Body of pancreas (tissue), 4 donors: ENCODE results near the gene CTTN. TPM values are rescaled to one million over a fixed set of nuclear protein-coding genes. Genes with fewer than 3 reads are reported as not detected.

Source experiments
- ATAC-seq: fragments of 150-250 bp; one replicate; pipeline ENCODE4 v1.9.1; 2016
- DNase-seq, 4 donors: peaks; one replicate each; pipeline ENCODE4 v3.0.0-alpha.2; 2019
- H3K27ac ChIP-seq, 4 donors: fragments of 200-600 bp; sonication (generic); 1 replicate in 3 of 4; 2 replicates in 1 of 4; pipeline versions ENCODE4 v1.5.1 to v1.6.1; 2016 to 2019; ENCODE audit warnings: mild to moderate bottlenecking in 1 of 4, mixed read lengths in 1 of 4, moderate library complexity in 1 of 4
- H3K27me3 ChIP-seq, 2 donors: fragments of 200-600 bp; sonication (generic); one replicate each; pipeline ENCODE4 v1.6.0; 2016; ENCODE audit warnings: mild to moderate bottlenecking in 1 of 2
- H3K36me3 ChIP-seq, 2 donors: fragments of 200-600 bp; sonication (generic); replicated peaks in 1 of 2; 2 replicates each; pipeline ENCODE4 v1.5.1; 2016; ENCODE audit warnings: low read depth in 2 of 2; ENCODE audit not compliant: insufficient read depth in 1 of 2
- H3K4me1 ChIP-seq: fragments of 200-600 bp; sonication (generic); one replicate; pipeline ENCODE4 v1.6.0; 2016
- H3K4me3 ChIP-seq, 2 donors: fragments of 200-600 bp; sonication (generic); 1 replicate in 1 of 2; 2 replicates in 1 of 2; pipeline ENCODE4 v1.5.1; 2016 to 2019
- H3K9me3 ChIP-seq, 3 donors: fragments of 200-600 bp; sonication (generic); 1 replicate in 2 of 3; 2 replicates in 1 of 3; pipeline ENCODE4 v1.5.1; 2016
- CTCF ChIP-seq, 7 experiments: fragments of 450-650 bp in 4 of 7; fragments of 200-600 bp in 3 of 7; sonication (generic) in 3 of 7; IDR thresholded peaks; one replicate each; pipeline ENCODE4 v1.5.1; 2016 to 2019; ENCODE audit warnings: antibody characterized with exemption in 7 of 7
- POLR2A ChIP-seq, 3 donors: fragments of 450-650 bp; IDR thresholded peaks; one replicate each; pipeline ENCODE4 v1.6.1; 2016; ENCODE audit warnings: antibody characterized with exemption in 3 of 3, mild to moderate bottlenecking in 2 of 3
- WGBS, 2 donors: methylation state at CpG; one replicate each; pipeline ENCODE4 v1.1.5; 2017; 5-methylcytosine and 5-hydroxymethylcytosine counted together
- intact Hi-C: fragments of 100-400 bp; cut with DNase I; formaldehyde crosslinking; loops from one replicate; pipeline ENCODE4 v1.15.1; 2023
- total RNA-seq, 2 donors: library from RNA; depleted of rRNA; stranded (reverse); fragments of >200 nt; gene quantifications; one replicate each; pipeline ENCODE4 v1.1.0, GENCODE V29; 2016

CTTN gene
- total RNA-seq, 2 donors from 2014 or later = 126 to 197 TPM

GRCh38 chr11:70381872-70382861, 16.2 kb upstream of the CTTN start:
- intact Hi-C loops = no loop called here
- 81 to 82% methylated on average over 9 to 14 of the region's 15 CpGs for WGBS, 2 donors
- Histone ChIP-seq H3K27ac (no peak overlapping the region), H3K36me3 (peaks cover 10 to 13% of the 10 kb centered on the region in 2 donors), H3K9me3 (no peaks in the 10 kb centered on the region), H3K27me3 (no peaks in the 10 kb centered on the region), H3K4me3 (no peak overlapping the region), H3K4me1 (no peaks in the 10 kb centered on the region)
- ATAC-seq (no peak), DNase-seq (no peak)
- no peak for TF ChIP-seq POLR2A (IDR thresholded peaks at IDR 0.05)
- TF ChIP-seq CTCF (IDR thresholded peaks at IDR 0.05) = no peak

DNA sequence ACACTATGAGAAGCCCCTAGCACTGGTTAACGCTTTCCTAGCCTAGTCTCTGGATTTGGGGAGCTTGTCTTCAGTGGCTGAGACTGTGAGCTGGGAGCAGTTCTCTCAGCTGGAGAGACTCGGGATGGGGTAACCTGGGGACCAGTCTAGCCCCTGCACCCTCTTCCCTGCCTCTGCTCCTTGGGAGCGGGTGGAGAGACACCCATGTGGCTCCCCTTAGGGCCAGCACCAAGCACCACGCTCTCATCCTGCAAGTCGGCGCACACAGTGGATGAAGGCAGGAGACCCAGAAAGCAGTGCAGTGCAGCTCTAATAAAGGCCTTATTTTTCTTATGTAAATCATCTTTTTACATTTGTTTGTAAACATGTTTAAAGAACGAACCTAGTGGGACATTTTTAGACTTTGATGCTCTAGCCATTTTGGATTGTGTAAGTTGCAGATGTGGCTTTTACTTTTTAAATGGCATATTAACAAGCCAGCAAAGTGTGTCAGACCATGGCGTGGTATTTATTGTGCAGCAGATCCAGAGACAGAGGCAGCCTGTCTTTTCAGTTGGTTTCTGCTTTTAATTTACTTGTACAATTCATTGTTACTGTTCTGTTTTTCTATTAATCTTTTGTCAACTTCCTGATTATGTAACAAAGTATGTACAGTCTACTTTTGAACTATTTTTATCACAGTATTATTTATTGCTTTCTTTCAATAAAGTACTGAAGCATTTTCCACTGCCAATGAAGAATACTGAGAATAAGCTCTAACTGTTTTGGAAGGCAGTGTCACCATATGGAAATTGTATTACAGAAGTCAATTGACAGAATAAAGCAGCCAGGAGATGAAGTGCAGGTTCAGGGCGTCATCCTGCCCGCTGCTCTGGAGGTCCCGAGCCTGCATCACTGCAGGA, 14.4 kb upstream of the CTTN start:
- no peak for TF ChIP-seq CTCF (IDR thresholded peaks at IDR 0.05)
- TF ChIP-seq POLR2A (IDR thresholded peaks at IDR 0.05) = no peak
- ATAC-seq (no peak), DNase-seq (no peak)
- Histone ChIP-seq H3K36me3 (peaks cover 4% of the 10 kb centered on the region in 2 donors), H3K9me3 (no peaks in the 10 kb centered on the region), H3K4me3 (no peak overlapping the region), H3K27ac (no peak overlapping the region), H3K4me1 (no peaks in the 10 kb centered on the region), H3K27me3 (no peaks in the 10 kb centered on the region)
- WGBS, 2 donors = 82 to 90% methylated on average over 11 of the region's 11 CpGs
- intact Hi-C loops = no loop called here

DNA sequence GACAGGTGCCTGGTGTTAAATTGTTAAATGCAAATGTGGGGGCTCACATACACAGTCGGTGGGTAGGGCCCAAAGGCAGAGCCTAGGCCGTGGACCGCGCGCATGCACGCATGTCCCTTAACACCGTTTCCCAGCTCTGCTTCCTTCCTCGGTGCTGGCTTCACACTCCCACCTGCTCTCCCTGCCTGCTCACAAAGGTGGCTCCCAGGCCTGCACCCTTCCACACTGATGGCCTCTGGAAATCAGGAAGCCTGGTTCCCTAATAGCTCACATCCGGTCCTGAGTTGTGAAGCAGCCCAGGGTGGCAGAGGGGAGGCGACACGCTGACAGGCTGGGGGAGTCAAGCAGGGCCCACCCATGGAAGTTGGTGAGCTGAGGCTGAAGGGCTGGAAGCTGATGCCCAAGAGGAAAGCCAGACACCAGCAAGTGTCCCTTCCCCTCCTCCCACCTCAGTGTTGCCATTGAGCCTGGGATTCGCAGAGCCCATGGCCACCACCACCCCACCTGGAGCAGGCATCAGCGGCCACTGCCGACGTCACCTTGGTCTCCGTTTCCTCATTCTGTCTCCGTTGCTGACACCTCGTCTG, 13.7 kb upstream of the CTTN start:
- Histone ChIP-seq H3K9me3 (no peaks in the 10 kb centered on the region), H3K27ac (no peak overlapping the region), H3K4me3 (no peak overlapping the region), H3K27me3 (no peaks in the 10 kb centered on the region), H3K4me1 (no peaks in the 10 kb centered on the region), H3K36me3 (peaks cover 0 to 2% of the 10 kb centered on the region in 2 donors)
- intact Hi-C loops = no loop called here
- DNase-seq = no peak
- 92 to 93% methylated on average over 18 of the region's 18 CpGs for WGBS, 2 donors
- no peak for ATAC-seq
- TF ChIP-seq CTCF (IDR thresholded peaks at IDR 0.05) (no peak), POLR2A (IDR thresholded peaks at IDR 0.05) (no peak)

GRCh38 chr11:70387564-70387963, 10.8 kb upstream of the CTTN start:
- 49 to 53% methylated on average over 4 of the region's 4 CpGs for whole genome bisulfite sequencing, 2 donors
- no peak overlapping the region for H3K4me3 ChIP-seq

More at GRCh38 chr11:70387564-70387963, 10.8 kb upstream of the CTTN start:
- DNase-seq (peak in 2 of 4 donors; percentile 16 to 62), ATAC-seq (no peak)
- no peak for TF ChIP-seq POLR2A (IDR thresholded peaks at IDR 0.05)
- TF ChIP-seq CTCF (IDR thresholded peaks at IDR 0.05) = no peak
- Histone ChIP-seq H3K27me3 (no peaks in the 10 kb centered on the region), H3K27ac (no peak overlapping the region), H3K9me3 (no peaks in the 10 kb centered on the region), H3K4me1 (no peaks in the 10 kb centered on the region), H3K36me3 (peaks cover 0 to 2% of the 10 kb centered on the region in 2 donors)
- intact Hi-C loops = no loop called here
